Fibroblast of skin of scalp (primary cell): ENCODE measurements around the gene MAMSTR.
"Not testable (repeated sequence)": the region's sequence is repeated elsewhere in the genome, so short reads cannot be mapped to it uniquely, and the experiment has no call there.

ENCODE experiments used
- DNase-seq: peaks from one replicate; pipeline ENCODE4 v3.0.0-alpha.2; 2013

MAMSTR gene

DNA sequence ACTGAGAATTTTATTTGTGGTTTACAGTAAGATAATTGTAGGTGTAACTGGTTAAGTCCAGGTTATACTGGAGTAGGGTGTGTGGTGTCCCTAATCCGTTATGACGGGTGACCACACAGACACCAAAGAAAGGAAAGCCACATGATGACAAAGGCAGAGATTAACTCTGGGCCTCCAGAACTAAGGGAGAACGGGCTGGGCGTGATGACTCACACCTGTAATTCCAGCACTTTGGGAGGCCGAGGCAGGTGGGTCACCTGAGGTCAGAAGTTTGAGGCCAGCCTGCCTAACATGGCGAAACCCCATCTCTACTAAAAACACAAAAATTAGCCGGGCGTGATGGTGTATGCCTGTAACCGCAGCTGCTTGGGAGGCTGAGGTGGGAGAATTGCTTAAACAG, 33.9 kb downstream of the MAMSTR start:
- DNase-seq, result no peak

DNA sequence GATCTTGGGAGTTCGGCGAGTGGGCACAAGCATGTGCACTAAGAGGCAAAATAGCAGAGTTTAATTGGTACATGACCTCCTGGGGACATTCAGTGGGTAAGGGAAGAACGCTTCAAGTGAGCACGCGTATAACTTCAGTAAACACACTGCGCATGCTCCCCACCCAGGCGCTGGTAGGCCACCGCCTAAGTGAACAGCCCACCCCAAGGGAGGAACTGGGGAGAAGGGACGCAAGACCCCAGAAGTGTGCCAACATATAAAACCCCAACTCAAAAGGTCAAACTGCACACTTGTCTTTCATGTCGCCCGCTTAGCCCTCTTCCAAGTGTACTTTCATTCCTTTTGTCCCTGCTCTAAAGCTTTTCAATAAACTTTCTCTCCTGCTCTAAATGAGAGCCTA, 36.2 kb downstream of the MAMSTR start:
- DNase-seq, result peak; percentile 55

- DNase-seq, result peak; percentile 27
Measured at GRCh38 chr19:48681127-48681470, 38.4 kb downstream of the MAMSTR start.

- no peak for DNase-seq
Measured at GRCh38 chr19:48680436-48681126, 38.9 kb downstream of the MAMSTR start.

DNA sequence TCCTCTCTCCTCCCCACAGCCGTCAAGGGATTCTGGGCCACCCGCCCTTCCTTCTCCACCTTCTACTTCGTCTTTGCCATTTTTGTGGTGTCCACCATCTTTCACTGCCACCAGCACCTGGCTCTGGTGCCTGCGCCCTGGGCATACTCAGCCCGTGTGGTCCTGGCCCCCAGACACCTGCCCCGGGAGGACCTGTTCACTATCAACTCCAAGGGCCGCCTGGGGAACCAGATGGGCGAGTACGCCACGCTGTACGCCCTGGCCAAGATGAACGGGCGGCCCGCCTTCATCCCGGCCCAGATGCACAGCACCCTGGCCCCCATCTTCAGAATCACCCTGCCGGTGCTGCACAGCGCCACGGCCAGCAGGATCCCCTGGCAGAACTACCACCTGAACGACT, 39.5 kb downstream of the MAMSTR start:
- not testable (repeated sequence) for DNase-seq

GRCh38 chr19:48678201-48678600, 41.3 kb downstream of the MAMSTR start:
- DNase-seq, result no peak

DNA sequence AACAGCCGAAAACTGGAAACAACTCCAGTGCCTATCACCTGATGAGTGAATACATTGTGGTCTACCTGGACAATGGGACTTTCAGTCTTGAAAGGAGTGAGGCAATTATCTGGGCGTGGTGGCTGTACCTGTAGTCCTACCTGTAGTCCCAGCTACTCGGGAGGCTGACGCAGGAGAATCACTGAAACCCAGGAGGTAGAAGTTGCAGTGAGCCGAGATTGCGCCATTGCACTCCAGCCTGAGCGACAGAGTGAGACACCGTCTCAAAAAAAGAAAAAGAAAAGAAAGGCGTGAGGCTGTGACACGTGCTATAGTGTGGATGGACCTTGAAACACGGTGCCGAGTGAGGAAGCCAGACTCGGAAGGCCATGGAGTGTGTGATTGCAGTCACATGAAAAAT, 42.6 kb downstream of the MAMSTR start:
- DNase-seq, result no peak

DNA sequence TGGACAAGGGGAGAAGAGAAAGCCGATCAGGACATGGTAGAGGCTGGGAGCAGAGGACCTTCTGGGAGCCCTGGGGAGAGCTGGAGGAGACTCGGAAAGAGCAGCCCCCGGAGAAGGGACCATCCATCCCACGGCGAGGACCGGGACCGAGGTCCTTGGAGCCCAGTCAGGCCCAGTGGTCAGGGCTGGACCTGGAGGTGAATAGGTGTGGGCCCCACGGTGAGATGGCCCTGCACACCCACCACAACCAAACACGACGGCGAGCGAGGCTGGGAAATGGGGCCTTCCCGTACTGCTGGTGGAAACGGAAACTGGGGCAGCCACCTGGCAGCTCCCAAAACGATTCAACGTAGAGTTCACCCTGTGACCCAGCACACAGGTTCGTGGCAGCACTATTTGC, 43.0 kb downstream of the MAMSTR start:
- DNase-seq, result no peak

DNA sequence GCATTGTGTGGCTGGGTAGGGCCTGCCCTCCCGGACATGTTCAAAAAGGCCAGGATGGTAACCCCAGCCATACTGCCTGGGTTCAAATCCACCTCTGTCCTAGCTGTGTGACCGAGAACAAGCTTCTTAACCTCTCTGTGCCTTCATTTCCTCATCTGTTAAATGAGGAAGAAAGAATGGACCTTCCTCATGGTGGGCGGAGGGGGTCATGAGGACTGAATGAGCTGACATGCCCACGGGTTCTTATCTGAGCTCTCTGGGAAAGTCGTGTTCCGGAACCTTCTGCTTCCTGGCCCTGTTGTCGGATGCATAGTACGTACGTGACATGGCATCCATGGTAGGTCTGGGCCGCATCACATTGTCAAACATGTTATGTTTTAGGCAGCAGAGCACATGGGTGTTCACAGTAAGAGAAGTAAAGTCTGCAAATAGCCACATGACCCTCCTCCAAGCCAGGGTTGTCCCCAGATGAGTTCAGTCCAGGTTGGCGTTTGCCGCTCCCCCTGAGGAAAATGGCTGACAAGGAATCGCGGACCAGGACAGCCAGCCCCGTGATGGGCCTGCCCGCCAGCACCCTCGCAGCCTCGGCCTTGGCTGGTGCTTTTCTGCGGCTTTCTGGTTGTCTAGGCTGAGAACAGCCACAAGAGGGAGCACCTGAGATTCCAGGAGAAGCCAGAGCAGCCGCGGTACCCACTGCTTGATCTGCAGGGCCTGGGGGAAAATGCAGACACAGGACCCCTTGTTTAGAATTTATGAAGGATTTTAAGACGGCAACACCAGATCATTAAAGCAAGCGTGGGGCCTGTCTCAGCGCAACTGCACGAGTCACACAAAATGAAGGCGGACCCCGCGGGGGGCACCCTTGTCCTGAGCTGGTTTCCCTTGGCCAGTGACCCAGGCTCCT, 44.4 kb downstream of the MAMSTR start:
- DNase-seq, result peak; percentile 83

- no peak for DNase-seq
Measured at GRCh38 chr19:48674216-48674809, 45.2 kb downstream of the MAMSTR start.

GRCh38 chr19:48673436-48674100, 46.0 kb downstream of the MAMSTR start:
- no peak for DNase-seq

DNA sequence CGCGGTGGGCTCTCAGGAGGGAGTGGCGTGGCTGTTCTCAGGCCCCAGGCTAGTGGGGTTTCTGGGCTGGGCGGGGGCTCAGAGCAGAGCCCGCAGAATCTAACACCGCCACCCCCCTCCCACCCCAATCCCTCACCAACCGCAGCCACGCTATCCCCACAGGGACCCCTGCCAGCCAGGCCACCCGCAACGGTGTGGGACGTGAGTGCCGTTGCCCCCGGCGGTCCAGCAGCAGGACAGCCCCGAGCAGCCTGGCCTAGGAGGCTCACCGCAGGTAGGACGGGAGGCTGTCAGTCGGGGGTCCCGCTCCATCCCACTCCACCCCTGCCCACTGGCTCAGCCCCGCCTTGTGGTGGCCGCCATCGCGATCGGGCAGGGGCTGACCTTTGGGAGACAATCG, 46.5 kb downstream of the MAMSTR start, which contains the start of gene NTN5:
Gene NTN5, minus strand, starts transcription at position 24 of the 400 bp plus-strand sequence. CDS start 2,031 bp downstream, outside the sequence.
- DNase-seq, result no peak

DNA sequence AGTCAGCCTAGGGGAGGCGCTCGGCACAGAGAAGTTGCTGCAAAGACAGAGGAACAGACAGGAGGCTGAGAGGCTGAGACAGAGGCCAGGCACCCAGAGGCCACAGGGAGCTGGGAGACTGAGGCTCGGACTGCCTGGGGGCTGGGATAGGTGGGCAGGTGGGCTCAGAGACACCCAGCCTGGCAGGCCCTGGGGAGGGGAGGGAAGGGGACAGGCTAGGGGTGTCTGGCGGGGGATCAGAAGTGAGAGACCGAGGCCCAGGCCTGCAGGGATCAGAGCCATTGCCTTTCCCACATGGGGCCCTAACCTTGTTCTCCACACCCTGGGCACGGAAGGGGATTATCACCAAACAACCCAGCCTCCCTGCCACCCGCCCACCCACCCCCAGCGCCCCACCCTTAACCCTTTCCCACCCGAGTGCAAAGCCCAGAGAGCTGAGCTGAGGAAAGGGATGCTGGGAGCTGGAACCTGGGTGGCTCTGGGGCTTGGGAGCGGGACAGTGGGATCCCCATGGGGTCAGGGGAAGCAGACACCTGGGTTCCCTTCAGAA, 48.0 kb downstream of the MAMSTR start:
- DNase-seq, result no peak

GRCh38 chr19:48670699-48671445, 48.7 kb downstream of the MAMSTR start:
- DNase-seq, result no peak

DNA sequence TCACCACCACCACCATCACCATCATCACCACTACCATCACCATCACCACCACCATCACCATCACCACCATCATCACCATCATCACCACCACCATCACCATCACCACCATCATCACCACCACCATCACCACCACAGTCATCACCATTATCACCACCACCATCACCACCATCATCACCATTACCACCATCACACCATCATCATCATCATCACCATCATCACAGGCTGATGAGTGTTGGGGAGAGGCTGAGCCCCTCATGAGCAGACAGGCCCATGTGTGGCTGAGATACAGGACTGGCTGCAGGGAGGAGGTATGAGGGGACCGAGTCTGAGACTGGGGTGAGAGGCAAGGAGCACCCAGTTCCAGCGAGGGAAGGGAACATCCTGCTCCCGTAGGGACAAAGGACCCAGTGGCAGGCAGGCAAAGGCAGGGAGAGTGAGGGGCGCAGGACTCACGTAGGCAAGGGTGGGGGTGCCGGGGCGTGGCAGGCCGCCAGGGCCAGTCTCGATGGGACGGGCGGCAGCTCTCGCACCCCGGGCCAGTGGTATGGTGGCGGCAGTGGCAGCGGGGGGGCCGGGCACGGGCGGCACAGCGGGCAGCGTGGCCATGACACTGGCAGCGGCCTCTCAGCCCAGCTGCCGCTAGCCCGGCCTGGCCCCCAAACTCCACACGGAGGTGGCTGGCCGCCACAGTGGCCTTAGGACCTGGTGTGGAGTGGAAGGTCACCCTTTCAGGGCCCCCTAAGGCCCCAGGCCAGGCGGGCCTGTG, 49.4 kb downstream of the MAMSTR start:
- no peak for DNase-seq

DNA sequence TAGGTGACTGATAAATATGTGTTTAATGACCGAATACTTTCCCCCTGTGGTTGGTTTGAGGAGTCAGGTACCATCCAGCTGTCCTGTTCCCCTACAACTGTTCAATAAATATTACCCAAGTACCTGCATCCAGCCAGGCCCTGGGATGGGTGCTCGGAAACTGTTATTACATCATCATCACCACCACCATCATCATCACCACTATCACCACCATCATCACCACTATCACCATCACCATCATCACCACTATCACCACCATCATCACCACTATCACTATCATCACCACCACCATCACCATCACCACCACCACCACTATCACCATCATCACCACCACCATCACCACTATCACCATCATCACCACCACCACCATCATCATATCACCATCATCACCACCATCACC, 50.8 kb downstream of the MAMSTR start:
- no peak for DNase-seq

- no peak for DNase-seq
Measured at GRCh38 chr19:48668332-48668731, 51.2 kb downstream of the MAMSTR start.

DNA sequence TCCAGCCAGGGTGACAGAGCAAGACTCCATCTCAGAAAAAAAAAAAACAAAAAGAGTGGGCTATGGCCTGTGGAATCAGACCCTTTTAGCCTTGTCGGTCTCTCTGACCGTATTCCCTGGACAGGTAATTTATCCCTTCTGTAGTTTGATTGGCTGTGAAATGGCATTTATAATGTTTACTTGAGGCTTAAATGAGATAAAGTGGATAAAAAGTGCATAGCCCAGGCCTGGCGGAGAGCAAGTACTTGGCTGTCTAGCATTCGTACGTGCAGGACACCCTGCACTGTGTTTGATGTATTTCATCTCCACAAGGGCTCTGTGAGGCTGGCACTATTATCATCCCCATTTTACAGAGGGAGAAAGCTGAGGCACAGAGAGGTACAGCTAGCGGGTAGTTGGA, 53.7 kb downstream of the MAMSTR start:
- no peak for DNase-seq

- no peak for DNase-seq
Measured at GRCh38 chr19:48664476-48664875, 55.0 kb downstream of the MAMSTR start.

DNA sequence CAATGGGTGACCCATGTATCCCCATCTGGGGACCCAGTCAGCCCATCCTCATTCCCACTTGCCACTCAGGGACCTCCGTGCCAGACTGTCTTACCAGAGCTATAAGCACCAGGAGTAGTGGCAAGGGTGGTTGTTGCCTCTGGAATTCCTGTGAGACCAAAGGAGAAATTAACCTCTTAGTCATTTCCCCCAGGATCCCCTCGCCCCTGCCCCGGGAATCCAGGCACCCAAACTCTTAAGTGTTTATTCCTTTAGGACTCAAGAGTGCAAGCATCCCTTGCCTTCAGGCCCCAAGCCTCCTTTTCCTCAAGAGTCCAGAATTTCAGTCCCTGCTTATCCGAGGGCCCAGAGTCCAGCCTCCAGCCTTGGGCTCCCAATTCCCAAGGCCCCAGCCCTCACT, 55.9 kb downstream of the MAMSTR start:
- no peak for DNase-seq
